ENCODE results near the gene SLC25A10. TPM values are rescaled to one million over a fixed set of nuclear protein-coding genes. Genes with fewer than 3 reads are reported as not detected.

The SLC25A10 gene
- total and polyA plus RNA-seq, 7 experiments from 2014 or later, result 3.4 to 27.4 (median 5.2) TPM

DNA sequence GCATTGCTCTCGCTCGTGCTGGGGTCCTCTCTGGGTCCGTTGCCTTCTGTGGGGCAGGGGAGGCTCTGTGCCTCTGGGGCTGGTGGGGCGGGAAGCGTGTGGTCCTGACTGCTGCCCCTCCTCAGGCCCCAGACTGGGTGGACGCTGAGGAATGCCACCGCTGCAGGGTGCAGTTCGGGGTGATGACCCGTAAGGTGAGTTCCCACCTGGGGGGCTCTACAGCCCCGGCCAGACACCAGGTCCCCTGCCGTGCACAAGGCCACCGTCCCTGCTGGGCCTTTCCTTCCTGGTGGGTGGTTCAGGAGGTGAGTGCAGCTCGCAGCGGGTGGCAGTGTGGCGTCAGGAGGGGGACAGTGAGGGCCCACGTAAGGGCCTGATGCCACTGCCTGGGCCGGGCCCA lies 21.5 kb upstream of the SLC25A10 start:
- POLR2A ChIA-PET, result no interaction called here
- Histone ChIP-seq H3K9me3 (ENCODE audit: control insufficient read depth in 2 of 3, low read length in 3 of 3) (no peaks in the 10 kb centered on the region), H3K4me1 (ENCODE audit: control insufficient read depth in 2 of 2, insufficient read depth in 2 of 2, low read length in 2 of 2) (peaks cover 4 to 7% of the 10 kb centered on the region in 2 donors), H3K36me3 (ENCODE audit: control insufficient read depth in 2 of 3, insufficient read depth in 3 of 3, low read length in 3 of 3) (peaks cover 10 to 97% (median 28%) of the 10 kb centered on the region in 3 experiments), H3K27ac (ENCODE audit: low read depth, low read length) (no peak overlapping the region), H3K27me3 (ENCODE audit: control insufficient read depth in 2 of 2, insufficient read depth in 2 of 2, low read length in 2 of 2) (no peaks in the 10 kb centered on the region), H3K4me3 (ENCODE audit: low read length) (no peak overlapping the region)
- Mint-ChIP-seq H3K36me3 (peaks cover 0 to 29% (median 4%) of the 10 kb centered on the region in 5 donors), H3K9me3 (no peaks in the 10 kb centered on the region), H3K27me3 (no peaks in the 10 kb centered on the region), H3K27ac (no peak overlapping the region), H3K4me3 (no peak overlapping the region), H3K4me1 (peaks cover 7 to 24% (median 16%) of the 10 kb centered on the region in 7 donors)
- DNase-seq (no peak), ATAC-seq (no peak)
- intact Hi-C loops (cut with micrococcal nuclease), result no loop called here
- CTCF ChIA-PET, result no interaction called here

DNA sequence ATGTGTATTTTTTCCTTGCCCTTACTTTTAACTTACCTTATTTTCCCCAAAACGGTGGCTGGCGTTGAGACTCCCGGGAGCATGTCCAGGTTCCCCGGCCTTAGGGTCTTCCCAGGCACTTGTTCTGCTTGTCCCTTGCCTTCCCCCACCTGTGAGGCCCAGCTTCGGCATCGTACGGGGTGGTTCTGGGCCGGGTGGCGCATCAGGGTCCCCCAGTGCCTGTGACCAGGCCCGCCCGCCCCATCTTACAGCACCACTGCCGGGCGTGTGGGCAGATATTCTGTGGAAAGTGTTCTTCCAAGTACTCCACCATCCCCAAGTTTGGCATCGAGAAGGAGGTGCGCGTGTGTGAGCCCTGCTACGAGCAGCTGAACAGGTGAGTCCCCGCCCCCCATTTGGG lies 20.9 kb upstream of the SLC25A10 start:
- H3K4me1 Mint-ChIP-seq, result peaks cover 2 to 20% (median 10%) of the 10 kb centered on the region in 7 donors
- no peaks in the 10 kb centered on the region for H3K9me3 ChIP-seq (ENCODE audit: control insufficient read depth in 2 of 3, low read length in 3 of 3)
- no peak overlapping the region for H3K27ac Mint-ChIP-seq
- intact Hi-C loops (cut with micrococcal nuclease), result no loop called here
- POLR2A ChIA-PET, result interaction anchor here (0.7 kb wide), 1 partner anchor 188 kb away, joined by 3 read pairs; no protein-coding TSS in a partner anchor
- H3K4me3 Mint-ChIP-seq, result no peak overlapping the region
- no peaks in the 10 kb centered on the region for H3K27me3 Mint-ChIP-seq
- peaks cover 0 to 31% (median 2%) of the 10 kb centered on the region in 5 donors for H3K36me3 Mint-ChIP-seq
- H3K36me3 ChIP-seq (ENCODE audit: control insufficient read depth in 2 of 3, insufficient read depth in 3 of 3, low read length in 3 of 3), result peaks cover 7 to 99% (median 26%) of the 10 kb centered on the region in 3 experiments
- CTCF ChIA-PET, result no interaction called here
- ATAC-seq (no peak), DNase-seq (no peak)
- peaks cover 0 to 1% of the 10 kb centered on the region in 2 donors for H3K4me1 ChIP-seq (ENCODE audit: control insufficient read depth in 2 of 2, insufficient read depth in 2 of 2, low read length in 2 of 2)
- no peak overlapping the region for H3K27ac ChIP-seq (ENCODE audit: low read depth, low read length)
- no peaks in the 10 kb centered on the region for H3K27me3 ChIP-seq (ENCODE audit: control insufficient read depth in 2 of 2, insufficient read depth in 2 of 2, low read length in 2 of 2)
- no peaks in the 10 kb centered on the region for H3K9me3 Mint-ChIP-seq
- H3K4me3 ChIP-seq (ENCODE audit: low read length), result no peak overlapping the region

- ChIA-PET POLR2A (interaction anchor here (0.7 kb wide), 1 partner anchor 189 kb away, joined by 3 read pairs; no protein-coding TSS in a partner anchor), CTCF (no interaction called here)
- ATAC-seq (no peak), DNase-seq (no peak)
- H3K4me3 ChIP-seq (ENCODE audit: low read length), result no peak overlapping the region
- no peaks in the 10 kb centered on the region for H3K4me1 ChIP-seq (ENCODE audit: control insufficient read depth in 2 of 2, insufficient read depth in 2 of 2, low read length in 2 of 2)
- Mint-ChIP-seq H3K27me3 (no peaks in the 10 kb centered on the region), H3K4me3 (no peak overlapping the region), H3K9me3 (no peaks in the 10 kb centered on the region), H3K4me1 (peaks cover 0 to 18% (median 7%) of the 10 kb centered on the region in 7 donors), H3K36me3 (peaks cover 0 to 28% (median 0%) of the 10 kb centered on the region in 5 donors), H3K27ac (no peak overlapping the region)
- no peaks in the 10 kb centered on the region for H3K27me3 ChIP-seq (ENCODE audit: control insufficient read depth in 2 of 2, insufficient read depth in 2 of 2, low read length in 2 of 2)
- no peak overlapping the region for H3K27ac ChIP-seq (ENCODE audit: low read depth, low read length)
- intact Hi-C loops (cut with micrococcal nuclease), result no loop called here
- no peaks in the 10 kb centered on the region for H3K9me3 ChIP-seq (ENCODE audit: control insufficient read depth in 2 of 3, low read length in 3 of 3)
- peaks cover 4 to 99% (median 22%) of the 10 kb centered on the region in 3 experiments for H3K36me3 ChIP-seq (ENCODE audit: control insufficient read depth in 2 of 3, insufficient read depth in 3 of 3, low read length in 3 of 3)
These were observed 20.5 kb upstream of the SLC25A10 start for GRCh38 chr17:81691608-81692007.

DNA sequence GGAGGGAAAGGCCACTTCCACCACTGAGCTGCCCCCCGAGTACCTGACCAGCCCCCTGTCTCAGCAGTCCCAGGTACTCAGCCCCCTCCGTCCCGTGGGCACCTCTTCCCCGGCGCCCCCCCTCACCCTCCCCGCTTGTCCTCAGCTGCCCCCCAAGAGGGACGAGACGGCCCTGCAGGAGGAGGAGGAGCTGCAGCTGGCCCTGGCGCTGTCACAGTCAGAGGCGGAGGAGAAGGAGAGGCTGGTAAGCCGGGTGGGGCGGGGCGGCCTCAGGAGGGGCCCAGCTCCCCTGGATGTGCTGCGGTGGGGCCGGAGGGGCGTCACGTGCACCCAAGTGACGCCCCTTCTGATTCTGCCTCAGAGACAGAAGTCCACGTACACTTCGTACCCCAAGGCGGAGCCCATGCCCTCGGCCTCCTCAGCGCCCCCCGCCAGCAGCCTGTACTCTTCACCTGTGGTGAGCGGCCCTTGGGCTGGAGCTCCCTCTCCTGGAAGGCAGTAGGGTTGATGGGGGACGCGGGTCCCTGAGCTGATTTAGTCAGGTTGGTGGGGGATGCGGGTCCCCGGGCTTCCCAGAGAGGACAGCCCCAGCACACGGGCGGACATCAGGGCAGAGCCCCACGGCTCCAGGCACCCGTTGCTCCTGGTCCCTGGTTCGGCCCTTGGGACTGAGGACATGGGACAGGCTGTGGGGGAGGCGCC lies 18.4 kb upstream of the SLC25A10 start:
- H3K27me3 Mint-ChIP-seq, result no peaks in the 10 kb centered on the region
- peaks cover 0 to 10% (median 5%) of the 10 kb centered on the region in 7 donors for H3K4me1 Mint-ChIP-seq
- H3K36me3 ChIP-seq (ENCODE audit: control insufficient read depth in 2 of 3, insufficient read depth in 3 of 3, low read length in 3 of 3), result peaks cover 4 to 99% (median 13%) of the 10 kb centered on the region in 3 experiments
- ChIA-PET CTCF (no interaction called here), POLR2A (interaction anchor here (1.1 kb wide), 1 partner anchor 9 kb away, joined by 3 read pairs; the partner anchor contains the start of gene MRPL12)
- no peak overlapping the region for H3K27ac Mint-ChIP-seq
- intact Hi-C loops (cut with micrococcal nuclease), result no loop called here
- ATAC-seq (no peak), DNase-seq (no peak)
- H3K27ac ChIP-seq (ENCODE audit: low read depth, low read length), result no peak overlapping the region
- H3K27me3 ChIP-seq (ENCODE audit: control insufficient read depth in 2 of 2, insufficient read depth in 2 of 2, low read length in 2 of 2), result no peaks in the 10 kb centered on the region
- H3K4me1 ChIP-seq (ENCODE audit: control insufficient read depth in 2 of 2, insufficient read depth in 2 of 2, low read length in 2 of 2), result no peaks in the 10 kb centered on the region
- H3K4me3 ChIP-seq (ENCODE audit: low read length), result no peak overlapping the region
- H3K9me3 ChIP-seq (ENCODE audit: control insufficient read depth in 2 of 3, low read length in 3 of 3), result no peaks in the 10 kb centered on the region
- H3K4me3 Mint-ChIP-seq, result no peak overlapping the region
- no peaks in the 10 kb centered on the region for H3K9me3 Mint-ChIP-seq
- peaks cover 0 to 37% (median 0%) of the 10 kb centered on the region in 5 donors for H3K36me3 Mint-ChIP-seq

DNA sequence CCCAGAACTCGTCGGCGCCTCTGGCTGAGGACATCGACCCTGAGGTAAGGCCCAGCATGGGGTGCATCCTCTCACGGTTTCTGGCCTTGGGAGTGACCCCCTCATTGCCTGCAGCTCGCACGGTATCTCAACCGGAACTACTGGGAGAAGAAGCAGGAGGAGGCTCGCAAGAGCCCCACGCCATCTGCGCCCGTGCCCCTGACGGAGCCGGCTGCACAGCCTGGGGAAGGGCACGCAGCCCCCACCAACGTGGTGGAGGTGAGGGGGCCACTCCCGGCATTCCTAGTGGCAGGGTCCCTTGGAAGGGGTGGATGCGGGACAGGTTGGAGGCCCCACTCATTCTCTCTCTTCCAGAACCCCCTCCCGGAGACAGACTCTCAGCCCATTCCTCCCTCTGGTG lies 17.3 kb upstream of the SLC25A10 start:
- H3K4me3 ChIP-seq (ENCODE audit: low read length), result no peak overlapping the region
- CTCF ChIA-PET, result no interaction called here
- Mint-ChIP-seq H3K9me3 (no peaks in the 10 kb centered on the region), H3K36me3 (peaks cover 0 to 28% (median 0%) of the 10 kb centered on the region in 5 donors), H3K27ac (no peak overlapping the region), H3K4me1 (peaks cover 0 to 5% (median 0%) of the 10 kb centered on the region in 7 donors), H3K4me3 (no peak overlapping the region), H3K27me3 (no peaks in the 10 kb centered on the region)
- H3K4me1 ChIP-seq (ENCODE audit: control insufficient read depth in 2 of 2, insufficient read depth in 2 of 2, low read length in 2 of 2), result no peaks in the 10 kb centered on the region
- no peaks in the 10 kb centered on the region for H3K27me3 ChIP-seq (ENCODE audit: control insufficient read depth in 2 of 2, insufficient read depth in 2 of 2, low read length in 2 of 2)
- no peak overlapping the region for H3K27ac ChIP-seq (ENCODE audit: low read depth, low read length)
- intact Hi-C loops (cut with micrococcal nuclease), result no loop called here
- no peaks in the 10 kb centered on the region for H3K9me3 ChIP-seq (ENCODE audit: control insufficient read depth in 2 of 3, low read length in 3 of 3)
- DNase-seq (no peak), ATAC-seq (no peak)
- peaks cover 4 to 92% (median 7%) of the 10 kb centered on the region in 3 experiments for H3K36me3 ChIP-seq (ENCODE audit: control insufficient read depth in 2 of 3, insufficient read depth in 3 of 3, low read length in 3 of 3)
- POLR2A ChIA-PET, result interaction anchor here (2.4 kb wide), 1 partner anchor 11 kb away, joined by 8 read pairs; the partner anchor contains the start of genes ARL16 and HGS

GRCh38 chr17:81695211-81695610 lies 16.9 kb upstream of the SLC25A10 start:
- no peaks in the 10 kb centered on the region for H3K9me3 ChIP-seq (ENCODE audit: control insufficient read depth in 2 of 3, low read length in 3 of 3)
- H3K4me1 ChIP-seq (ENCODE audit: control insufficient read depth in 2 of 2, insufficient read depth in 2 of 2, low read length in 2 of 2), result no peaks in the 10 kb centered on the region
- no peak overlapping the region for H3K4me3 ChIP-seq (ENCODE audit: low read length)
- ATAC-seq (no peak), DNase-seq (no peak)
- Mint-ChIP-seq H3K9me3 (no peaks in the 10 kb centered on the region), H3K4me1 (peaks cover 0 to 5% (median 0%) of the 10 kb centered on the region in 7 donors), H3K4me3 (no peak overlapping the region), H3K27me3 (no peaks in the 10 kb centered on the region), H3K27ac (no peak overlapping the region), H3K36me3 (peaks cover 0 to 28% (median 0%) of the 10 kb centered on the region in 5 donors)
- H3K27me3 ChIP-seq (ENCODE audit: control insufficient read depth in 2 of 2, insufficient read depth in 2 of 2, low read length in 2 of 2), result no peaks in the 10 kb centered on the region
- intact Hi-C loops (cut with micrococcal nuclease), result no loop called here
- CTCF ChIA-PET, result interaction anchor here (1.3 kb wide), 1 partner anchor 10 kb away, joined by 4 read pairs; no protein-coding TSS in a partner anchor
- no peak overlapping the region for H3K27ac ChIP-seq (ENCODE audit: low read depth, low read length)
- POLR2A ChIA-PET, result interaction anchor here (2.4 kb wide), 1 partner anchor 11 kb away, joined by 8 read pairs; the partner anchor contains the start of genes ARL16 and HGS
- peaks cover 4 to 89% (median 7%) of the 10 kb centered on the region in 3 experiments for H3K36me3 ChIP-seq (ENCODE audit: control insufficient read depth in 2 of 3, insufficient read depth in 3 of 3, low read length in 3 of 3)

Measured in naive thymus-derived CD4-positive, alpha-beta T cell (primary cell).